Ascending aorta (tissue), 2 donors: Measurements from ENCODE around the gene CDK5R1. TPM values are rescaled to one million over a fixed set of nuclear protein-coding genes. Genes with fewer than 3 reads are reported as not detected.

ENCODE experiments used
- DNase-seq, 2 donors: peaks; one replicate each; pipeline ENCODE4 v3.0.0-alpha.2; 2019; ENCODE audit warnings: low spot score in 2 of 2
- H3K27ac ChIP-seq, 2 donors: fragments of 200-600 bp; sonication (generic); one replicate each; pipeline ENCODE4 v1.5.1; 2016 to 2017; ENCODE audit warnings: mild to moderate bottlenecking in 1 of 2
- H3K27me3 ChIP-seq: fragments of 200-600 bp; sonication (generic); one replicate; pipeline ENCODE4 v1.5.1; 2017
- H3K36me3 ChIP-seq, 2 donors: fragments of 200-600 bp; sonication (generic); one replicate each; pipeline ENCODE4 v1.5.1; 2016
- H3K4me1 ChIP-seq, 2 donors: fragments of 200-600 bp; sonication (generic); one replicate each; pipeline ENCODE4 v1.5.1; 2016 to 2017; ENCODE audit warnings: mild to moderate bottlenecking in 1 of 2
- H3K4me3 ChIP-seq, 2 donors: fragments of 200-600 bp; sonication (generic); one replicate each; pipeline ENCODE4 v1.5.1; 2016 to 2017; ENCODE audit warnings: mild to moderate bottlenecking in 1 of 2
- H3K9me3 ChIP-seq, 2 donors: fragments of 200-600 bp; sonication (generic); one replicate each; pipeline ENCODE4 v1.5.1; 2016
- intact Hi-C: fragments of 100-400 bp; cut with DNase I; formaldehyde crosslinking; loops from one replicate; pipeline ENCODE4 v1.15.1; 2023
- total RNA-seq: library from RNA; depleted of rRNA; stranded (reverse); fragments of >200 nt; gene quantifications from one replicate; pipeline ENCODE4 v1.1.0, GENCODE V29; 2016
- TF ChIP-seq, protein P1 (sequence below), 3 experiments: fragments of 200-600 bp in 2 of 3; fragments of 450-650 bp in 1 of 3; sonication (generic) in 2 of 3; IDR thresholded peaks; one replicate each; pipeline ENCODE4 v1.5.1; 2016 to 2019; ENCODE audit warnings: antibody characterized with exemption in 3 of 3, mild to moderate bottlenecking in 1 of 3, moderate library complexity in 1 of 3

CDK5R1 gene
- total RNA-seq, 1 donor from 2014 or later, result not detected

GRCh38 chr17:32504166-32504990 is 17.6 kb downstream of the CDK5R1 start:
- Histone ChIP-seq H3K27ac (peak overlapping the region; percentile 31 to 50), H3K4me3 (no peak overlapping the region), H3K9me3 (no peaks in the 10 kb centered on the region), H3K36me3 (no peaks in the 10 kb centered on the region), H3K4me1 (peaks cover 0 to 5% of the 10 kb centered on the region in 2 donors), H3K27me3 (no peaks in the 10 kb centered on the region)
- intact Hi-C loops, result no loop called here
- TF ChIP-seq, protein P1, sequence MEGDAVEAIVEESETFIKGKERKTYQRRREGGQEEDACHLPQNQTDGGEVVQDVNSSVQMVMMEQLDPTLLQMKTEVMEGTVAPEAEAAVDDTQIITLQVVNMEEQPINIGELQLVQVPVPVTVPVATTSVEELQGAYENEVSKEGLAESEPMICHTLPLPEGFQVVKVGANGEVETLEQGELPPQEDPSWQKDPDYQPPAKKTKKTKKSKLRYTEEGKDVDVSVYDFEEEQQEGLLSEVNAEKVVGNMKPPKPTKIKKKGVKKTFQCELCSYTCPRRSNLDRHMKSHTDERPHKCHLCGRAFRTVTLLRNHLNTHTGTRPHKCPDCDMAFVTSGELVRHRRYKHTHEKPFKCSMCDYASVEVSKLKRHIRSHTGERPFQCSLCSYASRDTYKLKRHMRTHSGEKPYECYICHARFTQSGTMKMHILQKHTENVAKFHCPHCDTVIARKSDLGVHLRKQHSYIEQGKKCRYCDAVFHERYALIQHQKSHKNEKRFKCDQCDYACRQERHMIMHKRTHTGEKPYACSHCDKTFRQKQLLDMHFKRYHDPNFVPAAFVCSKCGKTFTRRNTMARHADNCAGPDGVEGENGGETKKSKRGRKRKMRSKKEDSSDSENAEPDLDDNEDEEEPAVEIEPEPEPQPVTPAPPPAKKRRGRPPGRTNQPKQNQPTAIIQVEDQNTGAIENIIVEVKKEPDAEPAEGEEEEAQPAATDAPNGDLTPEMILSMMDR (IDR thresholded peaks at IDR 0.05), result no peak
- no peak for DNase-seq

DNA sequence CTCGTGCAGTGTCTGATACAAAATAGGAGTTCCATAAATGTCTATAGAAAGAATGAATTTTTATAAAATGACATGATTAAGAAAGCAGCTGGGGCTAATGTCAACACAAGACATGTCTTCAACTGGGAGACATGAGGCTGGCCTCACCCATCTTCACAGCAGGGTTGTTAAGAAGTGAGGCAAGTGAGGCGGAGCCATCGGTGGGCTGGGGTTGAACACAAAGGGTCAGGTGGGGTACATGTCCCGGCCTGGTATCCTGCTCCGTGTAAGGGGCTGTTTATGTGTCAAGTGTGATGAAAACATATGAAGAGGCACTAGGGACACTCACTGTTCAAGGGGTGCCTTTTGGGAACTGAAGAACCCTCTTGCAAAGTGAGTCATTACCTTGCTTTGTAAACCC is 22.1 kb downstream of the CDK5R1 start:
- intact Hi-C loops, result no loop called here
- no peaks in the 10 kb centered on the region for H3K27me3 ChIP-seq
- H3K9me3 ChIP-seq, result no peaks in the 10 kb centered on the region
- H3K36me3 ChIP-seq, result no peaks in the 10 kb centered on the region
- TF ChIP-seq, protein P1 (IDR thresholded peaks at IDR 0.05), result no peak
- DNase-seq, result no peak
- no peak overlapping the region for H3K4me3 ChIP-seq
- peaks cover 0 to 5% of the 10 kb centered on the region in 2 donors for H3K4me1 ChIP-seq
- no peak overlapping the region for H3K27ac ChIP-seq

- no peak overlapping the region for H3K27ac ChIP-seq
- intact Hi-C loops, result no loop called here
- H3K9me3 ChIP-seq, result no peaks in the 10 kb centered on the region
- no peak for DNase-seq
- TF ChIP-seq, protein P1 (IDR thresholded peaks at IDR 0.05), result no peak
- H3K4me1 ChIP-seq, result no peaks in the 10 kb centered on the region
- no peaks in the 10 kb centered on the region for H3K27me3 ChIP-seq
- H3K36me3 ChIP-seq, result no peaks in the 10 kb centered on the region
- no peak overlapping the region for H3K4me3 ChIP-seq
Measured at GRCh38 chr17:32510466-32510865, 23.7 kb downstream of the CDK5R1 start.

- no peak for DNase-seq
- intact Hi-C loops, result no loop called here
- H3K27ac ChIP-seq, result no peak overlapping the region
- no peaks in the 10 kb centered on the region for H3K36me3 ChIP-seq
- no peaks in the 10 kb centered on the region for H3K27me3 ChIP-seq
- no peak overlapping the region for H3K4me3 ChIP-seq
- H3K4me1 ChIP-seq, result no peaks in the 10 kb centered on the region
- no peaks in the 10 kb centered on the region for H3K9me3 ChIP-seq
- TF ChIP-seq, protein P1 (IDR thresholded peaks at IDR 0.05), result no peak
Measured at GRCh38 chr17:32512328-32512727, 25.5 kb downstream of the CDK5R1 start.

DNA sequence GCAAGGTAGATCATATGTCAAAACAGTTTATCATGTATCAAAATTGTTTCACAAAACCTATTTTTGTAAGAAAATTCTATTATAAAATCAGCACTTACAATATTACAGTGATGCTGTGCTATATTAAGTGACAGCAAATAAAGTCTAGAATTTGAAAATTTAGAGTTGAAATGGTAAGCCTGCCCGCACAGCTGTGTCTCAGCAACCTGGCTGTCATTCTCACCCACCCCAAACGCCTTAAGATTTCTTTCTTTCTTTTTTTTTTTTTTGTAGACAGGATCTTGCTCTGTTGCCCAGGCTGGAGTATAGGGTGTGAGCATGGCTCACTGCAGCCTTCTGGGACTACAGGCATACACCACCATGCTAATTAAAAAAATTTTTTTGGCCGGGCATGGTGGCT is 26.8 kb downstream of the CDK5R1 start:
- H3K36me3 ChIP-seq, result no peaks in the 10 kb centered on the region
- intact Hi-C loops, result no loop called here
- no peaks in the 10 kb centered on the region for H3K9me3 ChIP-seq
- H3K4me3 ChIP-seq, result no peak overlapping the region
- H3K27ac ChIP-seq, result no peak overlapping the region
- H3K27me3 ChIP-seq, result no peaks in the 10 kb centered on the region
- no peak for DNase-seq
- TF ChIP-seq, protein P1 (IDR thresholded peaks at IDR 0.05), result no peak
- H3K4me1 ChIP-seq, result peaks cover 0 to under 1% of the 10 kb centered on the region in 2 donors
